ENCODE measurements around the gene MYH10. TPM values are rescaled to one million over a fixed set of nuclear protein-coding genes. Genes with fewer than 3 reads are reported as not detected.

Gene MYH10
- total and polyA plus RNA-seq, 9 donors: 30.4 to 117 (median 75.5) TPM

- 65 to 76% (median 71%) methylated on average over 2 of the region's 2 CpGs for WGBS, 3 donors
- DNase-seq: no peak
- Histone ChIP-seq H3K4me1 (ENCODE audit: insufficient read depth) (peaks cover 12% of the 10 kb centered on the region), H3K36me3 (no peaks in the 10 kb centered on the region), H3K27me3 (no peaks in the 10 kb centered on the region), H3K4me3 (no peak overlapping the region), H3K9me3 (no peaks in the 10 kb centered on the region), H3K27ac (no peak overlapping the region)
- TF ChIP-seq POLR2A (IDR thresholded peaks at IDR 0.05) (no peak), EP300 (IDR thresholded peaks at IDR 0.05) (no peak), CTCF (IDR thresholded peaks at IDR 0.05) (no peak)
- intact Hi-C loops (cut with DNase I): no loop called here
Observed at GRCh38 chr17:8610558-8610957, 20.0 kb downstream of the MYH10 start.

GRCh38 chr17:8609910-8610309 lies 20.6 kb downstream of the MYH10 start:
- Histone ChIP-seq H3K27ac (no peak overlapping the region), H3K27me3 (no peaks in the 10 kb centered on the region), H3K4me3 (no peak overlapping the region), H3K36me3 (no peaks in the 10 kb centered on the region), H3K4me1 (ENCODE audit: insufficient read depth) (peaks cover 10% of the 10 kb centered on the region), H3K9me3 (no peaks in the 10 kb centered on the region)
- WGBS, 3 donors: 92 to 93% (median 92%) methylated on average over 4 of the region's 4 CpGs
- no peak for DNase-seq
- intact Hi-C loops (cut with DNase I): no loop called here
- TF ChIP-seq EP300 (IDR thresholded peaks at IDR 0.05): no peak
- TF ChIP-seq CTCF (IDR thresholded peaks at IDR 0.05): no peak
- TF ChIP-seq POLR2A (IDR thresholded peaks at IDR 0.05): no peak

GRCh38 chr17:8608001-8608400 lies 22.5 kb downstream of the MYH10 start:
- no peaks in the 10 kb centered on the region for H3K36me3 ChIP-seq
- H3K27ac ChIP-seq: no peak overlapping the region
- no peak overlapping the region for H3K4me3 ChIP-seq
- 42 to 53% (median 47%) methylated on average over 8 of the region's 8 CpGs for WGBS, 3 donors
- no peak for DNase-seq
- peaks cover 9% of the 10 kb centered on the region for H3K4me1 ChIP-seq (ENCODE audit: insufficient read depth)
- TF ChIP-seq CTCF (IDR thresholded peaks at IDR 0.05) (no peak), EP300 (IDR thresholded peaks at IDR 0.05) (no peak), POLR2A (IDR thresholded peaks at IDR 0.05) (no peak)
- no peaks in the 10 kb centered on the region for H3K27me3 ChIP-seq
- intact Hi-C loops (cut with DNase I): no loop called here
- no peaks in the 10 kb centered on the region for H3K9me3 ChIP-seq

GRCh38 chr17:8606401-8606800 lies 24.1 kb downstream of the MYH10 start:
- Histone ChIP-seq H3K27me3 (no peaks in the 10 kb centered on the region), H3K27ac (no peak overlapping the region), H3K4me3 (no peak overlapping the region), H3K36me3 (no peaks in the 10 kb centered on the region), H3K4me1 (ENCODE audit: insufficient read depth) (peaks cover 9% of the 10 kb centered on the region), H3K9me3 (no peaks in the 10 kb centered on the region)
- intact Hi-C loops (cut with DNase I): no loop called here
- 8 to 28% (median 17%) methylated on average over 3 of the region's 3 CpGs for WGBS, 3 donors
- TF ChIP-seq CTCF (IDR thresholded peaks at IDR 0.05): no peak
- no peak for TF ChIP-seq POLR2A (IDR thresholded peaks at IDR 0.05)
- TF ChIP-seq EP300 (IDR thresholded peaks at IDR 0.05): no peak
- no peak for DNase-seq

- peaks cover 6% of the 10 kb centered on the region for H3K4me1 ChIP-seq (ENCODE audit: insufficient read depth)
- H3K9me3 ChIP-seq: no peaks in the 10 kb centered on the region
- intact Hi-C loops (cut with DNase I): no loop called here
- no peaks in the 10 kb centered on the region for H3K27me3 ChIP-seq
- no peak for DNase-seq
- H3K36me3 ChIP-seq: no peaks in the 10 kb centered on the region
- no peak overlapping the region for H3K4me3 ChIP-seq
- no peak overlapping the region for H3K27ac ChIP-seq
- TF ChIP-seq POLR2A (IDR thresholded peaks at IDR 0.05) (no peak), EP300 (IDR thresholded peaks at IDR 0.05) (no peak), CTCF (IDR thresholded peaks at IDR 0.05) (no peak)
Observed at GRCh38 chr17:8602679-8603078, 27.8 kb downstream of the MYH10 start.

Data from ovary (tissue), 9 donors.